ENCODE results near the gene ADGRG3. TPM values are rescaled to one million over a fixed set of nuclear protein-coding genes. Genes with fewer than 3 reads are reported as not detected.

ADGRG3 gene
- total RNA-seq, 1 donor from 2014 or later: not detected

GRCh38 chr16:57714047-57714446 lies 45.9 kb downstream of the ADGRG3 start:
- peak in 1 of 2 donors; percentile 15 for DNase-seq (ENCODE audit: low spot score in 2 of 2)
- Histone ChIP-seq H3K9me3 (no peaks in the 10 kb centered on the region), H3K4me1 (no peaks in the 10 kb centered on the region), H3K27ac (no peak overlapping the region), H3K4me3 (no peak overlapping the region), H3K36me3 (no peaks in the 10 kb centered on the region), H3K27me3 (no peaks in the 10 kb centered on the region)
- intact Hi-C loops (cut with DNase I): no loop called here
- TF ChIP-seq CTCF (IDR thresholded peaks at IDR 0.05): no peak

GRCh38 chr16:57720142-57720575 lies 52.1 kb downstream of the ADGRG3 start:
- H3K27me3 ChIP-seq: no peaks in the 10 kb centered on the region
- intact Hi-C loops (cut with DNase I): no loop called here
- no peak overlapping the region for H3K4me3 ChIP-seq
- H3K27ac ChIP-seq: no peak overlapping the region
- peak in 1 of 3 experiments; percentile 9 for TF ChIP-seq CTCF (IDR thresholded peaks at IDR 0.05)
- no peak for DNase-seq (ENCODE audit: low spot score in 2 of 2)
- no peaks in the 10 kb centered on the region for H3K9me3 ChIP-seq
- H3K4me1 ChIP-seq: no peaks in the 10 kb centered on the region
- no peaks in the 10 kb centered on the region for H3K36me3 ChIP-seq

GRCh38 chr16:57721356-57722209 lies 53.5 kb downstream of the ADGRG3 start:
- intact Hi-C loops (cut with DNase I): no loop called here
- DNase-seq (ENCODE audit: low spot score in 2 of 2): no peak
- Histone ChIP-seq H3K4me1 (no peaks in the 10 kb centered on the region), H3K27me3 (no peaks in the 10 kb centered on the region), H3K27ac (no peak overlapping the region), H3K36me3 (no peaks in the 10 kb centered on the region), H3K9me3 (no peaks in the 10 kb centered on the region), H3K4me3 (no peak overlapping the region)
- no peak for TF ChIP-seq CTCF (IDR thresholded peaks at IDR 0.05)

GRCh38 chr16:57722210-57722499 lies 54.0 kb downstream of the ADGRG3 start:
- H3K27me3 ChIP-seq: no peaks in the 10 kb centered on the region
- no peaks in the 10 kb centered on the region for H3K36me3 ChIP-seq
- DNase-seq (ENCODE audit: low spot score in 2 of 2): no peak
- no peaks in the 10 kb centered on the region for H3K4me1 ChIP-seq
- TF ChIP-seq CTCF (IDR thresholded peaks at IDR 0.05): no peak
- no peaks in the 10 kb centered on the region for H3K9me3 ChIP-seq
- H3K4me3 ChIP-seq: no peak overlapping the region
- H3K27ac ChIP-seq: no peak overlapping the region
- intact Hi-C loops (cut with DNase I): no loop called here

- no peak for TF ChIP-seq CTCF (IDR thresholded peaks at IDR 0.05)
- H3K27me3 ChIP-seq: no peaks in the 10 kb centered on the region
- no peaks in the 10 kb centered on the region for H3K36me3 ChIP-seq
- H3K4me1 ChIP-seq: no peaks in the 10 kb centered on the region
- H3K27ac ChIP-seq: no peak overlapping the region
- no peak for DNase-seq (ENCODE audit: low spot score in 2 of 2)
- no peak overlapping the region for H3K4me3 ChIP-seq
- H3K9me3 ChIP-seq: no peaks in the 10 kb centered on the region
- intact Hi-C loops (cut with DNase I): no loop called here
Measured at GRCh38 chr16:57722651-57723050, 54.5 kb downstream of the ADGRG3 start.

Data from ascending aorta (tissue), 2 donors.